Measurements from ENCODE around the gene RNU5B-1.
"Not testable (repeated sequence)": the region's sequence is repeated elsewhere in the genome, so short reads cannot be mapped to it uniquely, and the experiment has no call there.

The RNU5B-1 gene

DNA sequence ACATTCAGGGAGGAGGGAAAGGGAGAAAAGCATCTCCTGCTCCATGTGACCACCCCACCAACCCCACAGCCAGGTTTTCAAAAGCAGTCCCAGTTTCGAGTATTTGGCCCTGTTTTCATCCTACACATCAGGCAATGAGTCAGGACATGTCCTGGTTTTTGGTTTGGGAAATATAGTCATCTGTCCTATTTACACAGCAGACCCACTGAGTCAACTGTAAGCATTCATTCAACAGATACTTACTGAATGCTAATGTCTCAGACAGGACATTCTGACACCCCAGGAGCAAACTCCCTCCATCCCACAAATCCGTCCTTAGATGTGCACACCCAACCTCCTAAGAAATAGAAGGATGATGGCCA lies 40.4 kb downstream of the RNU5B-1 start:
- no peak for DNase-seq

DNA sequence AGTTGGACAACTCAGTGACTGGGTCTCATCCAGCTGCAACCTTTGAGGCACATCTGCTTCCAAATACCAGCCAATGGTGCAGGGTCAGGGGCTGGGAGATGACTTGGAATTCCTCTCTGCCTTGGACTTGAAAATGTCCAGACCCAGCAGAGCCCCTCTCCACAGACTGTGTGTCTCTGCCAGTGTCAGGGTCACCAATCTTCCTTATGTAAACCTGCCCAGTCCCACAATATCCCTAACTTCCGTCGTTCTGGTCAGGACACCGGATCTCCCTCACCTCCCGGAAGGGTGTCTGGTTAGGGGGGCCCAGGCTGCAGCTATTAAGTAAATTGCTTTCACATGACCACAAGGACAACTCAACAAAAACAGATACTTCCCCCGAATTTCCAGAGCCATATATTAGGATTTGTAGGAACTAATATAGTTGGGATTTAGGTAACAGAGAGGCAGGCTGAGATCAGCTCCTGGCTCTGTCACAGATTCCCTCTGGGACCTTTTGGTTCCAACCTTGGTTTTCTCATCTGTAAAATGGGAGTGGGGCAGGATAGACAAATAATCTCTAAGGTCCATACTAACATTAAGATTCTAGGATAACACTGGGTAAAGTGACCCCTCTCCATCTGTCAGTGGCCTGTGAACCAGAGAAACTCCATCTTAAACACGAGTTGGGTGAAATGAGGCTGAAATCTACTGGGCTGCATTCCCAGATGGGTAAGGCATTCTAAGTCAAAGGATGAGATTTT lies 42.5 kb downstream of the RNU5B-1 start:
- no peak for DNase-seq

- DNase-seq: not testable (repeated sequence)
Observed at GRCh38 chr15:65347756-65348155, 43.3 kb downstream of the RNU5B-1 start.

DNA sequence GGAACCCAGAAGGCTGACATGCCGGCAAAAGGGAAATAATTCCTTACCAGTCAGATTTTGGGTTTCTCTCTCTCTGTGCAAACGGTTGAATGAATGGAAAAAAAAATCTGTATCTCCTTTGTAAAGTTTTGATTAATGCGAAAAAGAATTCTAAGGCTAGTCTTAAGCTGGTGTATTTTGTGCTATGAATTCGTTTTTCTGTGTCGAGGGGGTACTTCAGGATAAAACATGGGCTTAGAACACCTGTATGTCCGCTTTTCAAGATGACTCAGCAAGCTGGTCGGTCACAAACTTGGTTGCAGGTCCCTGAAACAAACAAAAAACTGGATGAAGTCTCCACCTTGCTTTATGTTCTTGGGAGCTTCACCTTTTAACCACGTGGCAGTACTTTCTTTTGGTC lies 44.9 kb downstream of the RNU5B-1 start:
- no peak for DNase-seq

DNA sequence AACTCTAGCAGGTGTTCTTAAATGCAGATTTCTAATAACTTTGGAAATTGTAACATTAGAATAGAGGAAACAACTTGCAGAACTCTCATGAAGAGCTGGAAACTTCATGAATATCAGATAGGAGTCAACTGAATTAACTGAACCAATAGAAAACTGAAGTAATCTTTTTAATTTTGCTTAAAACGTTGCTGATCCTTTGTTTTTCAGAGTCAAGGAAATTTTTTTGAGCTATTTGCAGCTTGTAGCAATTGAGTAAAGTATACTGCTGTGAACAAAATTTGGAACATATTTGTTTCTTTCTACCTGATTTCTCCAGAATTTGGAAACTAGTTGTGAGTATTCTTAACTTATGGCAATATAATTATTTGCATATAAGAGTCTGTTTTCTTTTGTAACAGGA lies 47.5 kb downstream of the RNU5B-1 start:
- DNase-seq: not testable (repeated sequence)

Measured in CD4-positive, alpha-beta T cell treated with Interleukin-21 for 1 hour (primary cell).